Frontal cortex (tissue), 4 donors: ENCODE results near the gene C2CD2. TPM values are rescaled to one million over a fixed set of nuclear protein-coding genes. Genes with fewer than 3 reads are reported as not detected.

Experiments
- DNase-seq, 2 donors: peaks; one replicate each; pipeline ENCODE4 v3.0.0; 2012; ENCODE audit warnings: low spot score in 2 of 2
- FAIRE-seq: peaks from 2 replicates; lab custom pipeline; 2012; peaks lifted over from hg19 to GRCh38; lab: Jason Lieb, UNC
- total RNA-seq: library from RNA; depleted of rRNA; stranded (reverse); fragments of >200 nt; gene quantifications from one replicate; pipeline ENCODE4 v1.2.3, GENCODE V29; 2014
- donor health status: control.
- donor health status: control.
- donor health status: control.

C2CD2 gene
- total RNA-seq, 1 donor from 2014 or later: 9.4 TPM

GRCh38 chr21:41876396-41876795, 77.4 kb downstream of the C2CD2 start:
- FAIRE-seq (no peak), DNase-seq (no peak)

GRCh38 chr21:41875086-41875485, 78.7 kb downstream of the C2CD2 start:
- DNase-seq (no peak), FAIRE-seq (no peak)

DNA sequence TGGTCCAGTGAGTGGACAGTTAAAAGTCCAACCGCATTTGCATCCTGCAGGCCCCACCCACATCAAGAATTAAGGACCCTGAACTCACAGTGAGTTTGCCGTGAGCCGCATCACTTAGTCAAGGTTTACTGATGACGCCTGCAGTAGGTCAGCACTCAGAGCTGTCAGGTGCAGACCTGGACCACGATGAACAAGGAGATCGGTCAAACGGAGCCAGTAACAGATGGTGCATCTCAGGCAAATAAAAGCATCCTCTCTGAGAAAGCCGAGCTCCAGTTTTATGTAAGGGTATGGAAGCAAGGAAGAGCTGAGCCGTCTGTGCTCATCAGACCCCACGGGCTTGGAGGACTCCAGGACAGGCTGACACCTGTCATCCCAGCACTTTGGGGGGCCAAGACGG, 79.2 kb downstream of the C2CD2 start:
- no peak for FAIRE-seq

DNA sequence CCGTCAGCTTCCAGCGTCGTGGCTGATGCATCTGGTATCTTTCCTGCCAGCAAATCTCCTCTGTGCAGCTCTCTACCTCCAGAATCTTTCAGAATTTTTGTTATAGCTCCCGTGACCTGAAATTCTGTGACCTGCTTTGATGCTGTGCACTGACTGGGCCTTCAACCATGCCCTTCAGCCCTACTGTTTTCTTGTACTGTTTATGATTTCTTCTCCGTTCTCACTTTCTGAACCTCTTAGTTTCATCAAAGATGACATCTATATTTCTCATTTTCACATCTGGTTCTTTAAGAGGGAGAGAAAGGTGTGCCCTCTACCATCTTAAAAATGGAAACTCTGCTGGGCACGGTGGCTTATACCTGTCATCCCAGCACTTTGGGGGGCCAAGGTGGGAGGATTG, 80.4 kb downstream of the C2CD2 start:
- no peak for FAIRE-seq
- DNase-seq: no peak

More for the DNA sequence above, 79.2 kb downstream of the C2CD2 start:
- no peak for DNase-seq

DNA sequence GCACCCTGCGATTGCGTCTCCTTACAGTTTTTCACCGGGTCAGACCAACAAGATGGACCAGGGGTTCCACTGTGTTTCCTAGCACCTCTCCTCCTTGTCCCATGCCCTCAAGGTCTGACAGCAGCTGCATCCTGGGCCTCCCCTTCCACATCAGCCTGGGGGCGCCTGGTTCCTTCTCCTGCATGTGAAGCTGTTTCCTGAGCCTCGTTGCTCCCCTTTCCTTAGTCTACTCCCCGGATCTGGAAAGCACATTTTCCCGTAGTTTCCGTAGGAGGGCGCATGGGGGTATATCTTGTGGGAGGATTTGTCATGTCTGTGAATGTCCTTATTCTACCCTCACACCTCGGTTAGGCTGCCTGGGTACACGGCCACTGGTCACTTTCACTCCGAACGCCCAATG, 80.8 kb downstream of the C2CD2 start:
- no peak for FAIRE-seq
- DNase-seq: no peak

DNA sequence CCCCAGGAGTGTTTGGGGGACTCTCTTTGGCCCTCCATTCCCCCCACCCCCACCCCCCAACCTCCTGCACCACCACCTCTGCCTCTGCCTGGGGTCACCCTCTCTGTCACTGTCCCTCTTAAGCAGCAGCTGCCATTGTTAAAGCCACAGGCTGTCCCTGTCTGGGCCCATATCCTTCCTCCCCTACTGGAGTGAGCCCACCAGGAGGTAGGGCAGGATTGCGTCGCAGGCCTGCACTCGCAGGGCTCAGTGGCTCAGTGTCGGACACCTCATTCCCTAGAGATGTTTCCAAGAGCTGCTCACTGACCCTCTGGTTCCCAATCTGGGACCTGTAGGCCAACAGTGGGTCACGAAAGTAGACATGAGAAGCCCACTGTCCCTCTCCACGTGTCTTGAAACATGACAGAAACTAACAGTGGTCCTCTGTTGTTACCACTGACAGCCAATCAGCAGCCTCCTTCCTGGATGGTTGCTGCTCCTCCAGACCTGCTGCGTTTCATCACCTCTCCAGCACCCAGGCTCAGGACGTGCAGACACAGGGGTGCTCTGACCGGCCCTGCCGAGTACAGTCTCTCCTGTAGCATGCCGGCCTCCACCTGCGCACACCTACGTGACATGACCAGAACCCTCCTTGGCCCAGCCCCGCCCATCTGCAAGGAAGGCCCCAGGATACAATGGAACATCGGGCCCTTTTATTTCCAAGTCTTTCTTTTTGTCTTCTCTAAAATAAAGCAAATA, 82.4 kb downstream of the C2CD2 start:
- no peak for FAIRE-seq
- no peak for DNase-seq

- no peak for DNase-seq
- no peak for FAIRE-seq
Measured at GRCh38 chr21:41869771-41870170, 84.0 kb downstream of the C2CD2 start.

DNA sequence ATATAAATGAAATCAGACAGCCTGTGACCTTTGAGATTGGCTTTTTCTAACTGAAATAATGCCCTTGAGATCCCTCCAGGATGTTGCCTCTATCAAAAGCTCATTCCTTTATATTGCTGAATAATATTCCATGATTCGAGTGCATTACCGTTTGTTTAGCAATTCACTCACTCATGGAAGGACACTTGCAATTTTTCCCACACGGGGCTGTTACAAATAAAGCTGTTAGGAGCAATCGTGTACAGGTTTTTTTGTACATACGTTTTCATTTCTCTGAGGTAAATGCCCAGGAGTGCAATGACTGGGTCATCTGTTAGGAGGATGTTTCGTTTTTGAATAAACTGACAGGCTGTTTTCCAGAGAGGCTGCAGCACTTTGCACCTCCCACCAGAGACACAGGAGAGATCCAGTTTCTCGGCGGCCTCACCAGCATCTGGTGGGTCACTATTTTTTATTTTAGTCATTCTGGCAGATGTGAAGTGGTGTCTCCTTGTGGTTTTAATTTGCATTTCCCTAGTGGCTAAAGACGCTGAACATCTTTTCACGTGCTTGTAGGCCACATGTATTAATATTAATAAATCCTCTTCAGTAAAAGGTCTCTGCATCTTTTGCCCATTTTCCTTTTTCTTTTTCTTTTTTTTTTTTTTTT, 85.6 kb downstream of the C2CD2 start:
- FAIRE-seq: no peak
- no peak for DNase-seq

DNA sequence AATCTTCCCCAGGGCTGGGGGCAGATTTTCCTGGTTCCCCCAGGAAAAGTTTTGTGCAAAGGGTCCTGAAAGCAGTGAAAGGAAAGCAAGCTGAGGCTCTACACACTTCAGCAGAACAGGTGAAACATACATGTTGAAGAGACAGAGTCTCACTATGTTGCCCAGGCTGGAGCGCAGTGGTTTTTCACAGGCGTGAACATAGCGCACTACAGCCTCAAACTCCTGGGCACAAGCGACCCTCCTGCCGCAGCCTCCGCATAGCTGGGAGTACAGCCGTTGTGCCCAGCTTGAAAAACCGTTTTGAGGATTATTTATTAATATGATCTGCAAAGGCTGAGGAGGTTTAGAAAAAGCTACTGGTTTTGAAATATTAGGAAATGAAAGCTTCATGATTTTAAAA, 86.5 kb downstream of the C2CD2 start:
- FAIRE-seq: no peak
- no peak for DNase-seq

- no peak for FAIRE-seq
Measured at GRCh38 chr21:41866274-41866809, 87.5 kb downstream of the C2CD2 start.

DNA sequence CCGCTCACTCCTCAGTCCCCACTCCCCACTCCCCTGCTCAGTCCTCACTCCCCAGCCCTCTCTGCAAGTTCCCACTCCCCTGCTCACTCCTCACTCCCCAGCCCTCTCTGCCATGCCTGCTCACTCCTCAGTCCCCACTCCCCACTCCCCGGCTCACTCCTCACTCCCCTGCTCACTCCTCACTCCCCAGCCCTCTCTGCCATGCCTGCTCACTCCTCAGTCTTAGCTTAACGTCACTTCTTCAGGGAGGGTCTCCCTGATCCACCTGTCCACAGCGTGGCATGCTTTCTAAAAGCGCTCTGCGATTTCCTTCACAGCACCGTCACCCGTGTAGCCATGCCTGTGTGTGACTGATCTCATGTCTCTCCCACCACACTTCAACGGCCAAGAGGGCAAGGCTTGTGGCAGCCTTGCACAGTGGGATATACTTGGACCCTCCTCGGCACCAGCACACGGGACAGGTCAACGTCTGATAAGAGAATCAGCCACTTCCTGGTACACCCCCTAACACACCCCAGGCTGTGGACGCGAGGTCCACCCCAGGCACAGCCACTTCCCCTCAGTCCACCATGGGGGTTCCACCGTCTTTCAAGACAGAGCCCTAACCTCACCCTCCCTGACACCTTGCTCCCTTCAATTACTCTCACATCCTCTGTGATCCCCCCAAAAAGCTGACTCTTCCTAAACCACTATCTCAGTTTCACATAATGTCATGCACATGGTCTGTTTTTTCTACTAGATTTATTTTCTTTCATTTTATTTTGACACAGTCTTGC, 88.6 kb downstream of the C2CD2 start:
- DNase-seq (no peak), FAIRE-seq (no peak)

More at GRCh38 chr21:41866274-41866809, 87.5 kb downstream of the C2CD2 start:
- DNase-seq: no peak

- FAIRE-seq (no peak), DNase-seq (no peak)
Measured at GRCh38 chr21:41864311-41865001, 89.4 kb downstream of the C2CD2 start.

- DNase-seq: no peak
- no peak for FAIRE-seq
Measured at GRCh38 chr21:41863439-41863740, 90.4 kb downstream of the C2CD2 start.

DNA sequence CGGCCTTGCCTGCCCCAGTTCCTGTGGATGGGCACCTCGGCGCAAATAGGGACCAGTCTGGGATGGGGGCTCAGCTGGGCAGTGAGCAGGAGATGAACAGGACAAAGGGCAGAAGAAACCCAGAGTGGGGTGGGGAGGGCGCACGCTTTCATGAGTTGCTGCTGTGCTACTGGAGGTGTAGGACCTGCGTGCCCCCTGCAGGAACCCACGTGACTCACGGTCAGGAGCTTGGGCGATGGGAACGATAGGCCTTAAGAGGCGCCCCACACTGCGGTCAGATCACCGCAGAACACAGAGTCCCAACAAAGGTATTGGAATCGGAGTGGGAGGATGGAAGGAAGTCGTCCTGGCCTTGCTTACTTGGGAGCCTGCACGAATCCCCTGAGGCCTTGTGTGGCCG, 91.8 kb downstream of the C2CD2 start:
- FAIRE-seq (no peak), DNase-seq (no peak)

DNA sequence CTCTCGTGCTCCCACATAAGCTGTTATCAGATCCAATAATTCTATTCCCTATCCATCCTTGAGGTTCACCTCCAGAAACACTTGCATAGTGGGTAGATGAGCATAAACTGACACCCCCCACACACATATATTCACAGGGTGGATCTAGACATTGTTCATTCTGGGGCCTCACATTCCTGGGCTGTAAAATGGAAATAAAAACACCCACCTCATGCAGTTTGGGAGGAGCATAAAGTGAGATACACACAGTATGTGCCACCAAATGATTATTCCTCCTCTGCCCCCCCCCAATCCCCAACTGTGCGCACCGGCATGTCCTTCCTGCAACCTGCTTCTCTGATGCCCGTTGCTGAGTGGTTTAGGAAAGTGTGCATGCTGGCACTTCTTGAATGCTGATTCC, 92.6 kb downstream of the C2CD2 start:
- no peak for DNase-seq
- FAIRE-seq: no peak

- DNase-seq: no peak
- no peak for FAIRE-seq
Measured at GRCh38 chr21:41859297-41859980, 94.4 kb downstream of the C2CD2 start.

- no peak for FAIRE-seq
- no peak for DNase-seq
Measured at GRCh38 chr21:41858466-41859296, 95.1 kb downstream of the C2CD2 start.

DNA sequence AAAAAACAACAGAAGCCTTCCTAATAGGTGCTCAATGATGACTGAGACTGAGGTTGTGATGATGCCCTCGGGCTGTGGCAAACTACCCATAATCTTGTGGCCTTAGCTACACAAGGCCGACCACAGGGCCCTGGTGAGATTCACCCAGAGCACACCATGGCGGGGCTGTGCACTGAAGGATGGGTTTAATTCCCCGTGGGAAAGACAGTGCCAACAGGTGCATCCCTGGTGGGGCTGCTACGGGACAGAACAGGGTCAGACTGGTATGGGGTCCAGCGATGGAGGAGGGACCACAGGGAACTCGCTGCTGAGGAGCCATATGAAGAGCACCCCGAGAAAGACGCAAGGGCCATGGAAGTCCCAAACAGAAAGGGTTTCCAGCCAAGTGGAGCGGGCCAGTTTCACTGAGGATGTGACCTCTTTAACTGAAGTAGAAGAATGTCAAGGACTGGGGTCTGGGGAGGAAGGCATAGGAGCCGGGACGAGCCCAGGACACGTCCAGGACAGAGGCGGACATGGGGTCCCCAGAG, 96.0 kb downstream of the C2CD2 start:
- FAIRE-seq (no peak), DNase-seq (no peak)

DNA sequence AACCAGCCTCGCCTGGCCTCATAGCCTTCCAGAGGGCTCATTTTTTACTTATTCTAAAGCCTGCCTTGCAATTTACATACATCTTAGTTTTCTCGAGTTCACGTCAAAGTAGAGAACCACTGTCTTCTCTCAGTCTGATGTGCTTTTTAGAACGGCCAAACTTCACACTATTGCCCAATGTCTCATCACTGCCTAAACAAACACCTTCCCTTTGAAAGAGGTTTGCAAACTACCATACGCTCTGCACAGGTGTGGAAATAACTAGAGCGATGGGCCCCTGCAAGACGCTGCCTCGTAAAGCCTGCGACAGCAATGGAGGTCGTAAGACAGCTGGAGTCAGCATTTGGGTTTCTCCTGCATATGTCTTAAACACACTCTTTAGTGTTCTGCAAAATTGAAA, 97.2 kb downstream of the C2CD2 start:
- FAIRE-seq: no peak
- no peak for DNase-seq
